Adrenal gland (tissue), 12 donors: Measurements from ENCODE around the gene ISX. TPM values are rescaled to one million over a fixed set of nuclear protein-coding genes. Genes with fewer than 3 reads are reported as not detected.

Experiments used
- DNase-seq, 7 donors: peaks; one replicate each; pipeline ENCODE4 v3.0.0-alpha.2; 2019 to 2020
- H3K27ac ChIP-seq, 5 donors: fragments of 200-600 bp; sonication (generic) in 4 of 5; 1 replicate in 3 of 5; 2 replicates in 2 of 5; pipeline versions ENCODE4 v1.5.1 to v1.8.0; 2016 to 2020; ENCODE audit warnings: mild to moderate bottlenecking in 1 of 5
- H3K27me3 ChIP-seq: fragments of 200-600 bp; 2 replicates; pipeline ENCODE4 v1.8.0; 2021
- H3K36me3 ChIP-seq, 2 donors: fragments of 200-600 bp; replicated peaks in 1 of 2; 1 replicate in 1 of 2; 2 replicates in 1 of 2; pipeline versions ENCODE4 v1.5.1 to v1.8.0; 2018 to 2022
- H3K4me1 ChIP-seq, 2 donors: fragments of 200-600 bp; replicated peaks in 1 of 2; 1 replicate in 1 of 2; 2 replicates in 1 of 2; pipeline versions ENCODE4 v1.5.1 to v1.8.0; 2018 to 2021
- H3K4me3 ChIP-seq, 4 donors: fragments of 200-600 bp; sonication (generic) in 3 of 4; one replicate each; pipeline ENCODE4 v1.5.1; 2016 to 2018
- H3K9me3 ChIP-seq, 3 donors: fragments of 200-600 bp; sonication (generic) in 1 of 3; replicated peaks in 1 of 3; 1 replicate in 2 of 3; 2 replicates in 1 of 3; pipeline versions ENCODE4 v1.5.1 to v1.8.0; 2016 to 2021
- CTCF ChIP-seq, 6 experiments: fragments of 450-650 bp in 4 of 6; fragments of 200-600 bp in 2 of 6; sonication (generic) in 1 of 6; IDR thresholded peaks; 1 replicate in 5 of 6; 2 replicates in 1 of 6; pipeline versions ENCODE4 v1.5.1 to v1.8.0; 2016 to 2021; ENCODE audit warnings: antibody characterized with exemption in 6 of 6, mild to moderate bottlenecking in 2 of 6, moderate library complexity in 1 of 6
- POLR2A ChIP-seq, 2 donors: fragments of 450-650 bp; IDR thresholded peaks; one replicate each; pipeline ENCODE4 v1.6.1; 2017; ENCODE audit warnings: antibody characterized with exemption in 2 of 2, mild to moderate bottlenecking in 2 of 2, moderate library complexity in 1 of 2
- WGBS, 4 donors: extraction: QIAGEN DNeasy Blood & Tissue Kit in 2 of 4; methylation state at CpG; one replicate each; pipeline versions ENCODE4 v1.1.5 to v1.1.7; 2013 to 2017; 5-methylcytosine and 5-hydroxymethylcytosine counted together
- intact Hi-C, 2 donors: fragments of 100-400 bp; cut with DNase I; formaldehyde crosslinking; loops; one replicate each; pipeline versions ENCODE4 v1.14.1 to v1.15.0; 2022 to 2023
- polyA plus RNA-seq, 3 donors: library from polyadenylated mRNA; stranded (reverse); fragments of 200-250 nt in 2 of 3; fragments of 350-450 nt in 1 of 3; fragmentation: Illumina TruSeq in 1 of 3; extraction: RNeasy Lipid Tissue Mini Kit (QIAGEN cat#74804) in 1 of 3; gene quantifications; one replicate each; pipeline ENCODE4 v1.2.3, GENCODE V29; 2013 to 2014
- total RNA-seq, 9 donors: library from RNA; depleted of rRNA in 4 of 9; stranded (reverse); fragments of >200 nt in 4 of 9; fragments of 120-200 nt in 1 of 9; fragmentation: NEBNext Ultra II Directional in 1 of 9; extraction: Animal tissue kit (Norgen Biotek cat#: 25700) in 1 of 9; gene quantifications; one replicate each; pipeline versions ENCODE4 v1.1.0 to v1.2.4, GENCODE V29; 2013 to 2023
- donor health status: healthy with polysubstance abuse.
- donor health status: Bipolar disorder and iron deficiency.
- donor health status: DM: yes; HTN: yes; CAD: no.
- donor health status: DM: no; HTN: no; CAD: no.
- donor health status: DM: no; HTN: no; CAD: no.
- donor health status: DM: yes; HTN: yes; CAD: no.

ISX gene
- total and polyA plus RNA-seq, 12 donors: 0.08 TPM; not detected in 11

DNA sequence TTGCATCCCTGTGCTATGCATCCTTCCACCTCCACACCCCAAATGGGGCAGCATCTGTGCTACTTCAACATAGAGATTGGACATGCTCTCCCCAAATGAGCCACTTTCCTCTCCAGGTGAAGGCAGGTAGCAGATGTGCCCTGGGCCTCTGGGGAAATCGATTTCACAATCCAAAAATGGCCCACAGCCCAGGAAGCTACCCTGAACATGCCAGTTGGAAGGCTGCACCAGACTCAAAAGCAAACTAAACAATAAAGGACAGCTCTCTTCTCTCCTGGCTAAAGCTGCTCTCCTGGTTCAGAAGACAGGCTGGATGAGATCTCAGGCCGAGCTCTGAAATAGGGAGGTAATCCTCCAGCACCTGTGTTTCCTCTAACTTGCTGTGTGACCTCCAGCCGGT is 19.7 kb downstream of the ISX start:
- no peak for TF ChIP-seq POLR2A (IDR thresholded peaks at IDR 0.05)
- TF ChIP-seq CTCF (IDR thresholded peaks at IDR 0.05): no peak
- 70 to 73% (median 72%) methylated on average over 3 of the region's 3 CpGs for WGBS, 4 donors

GRCh38 chr22:35089139-35089538 is 23.2 kb downstream of the ISX start:
- no peaks in the 10 kb centered on the region for H3K36me3 ChIP-seq
- no peaks in the 10 kb centered on the region for H3K27me3 ChIP-seq
- no peaks in the 10 kb centered on the region for H3K9me3 ChIP-seq
- H3K27ac ChIP-seq: no peak overlapping the region
- intact Hi-C loops: no loop called here
- H3K4me3 ChIP-seq: no peak overlapping the region
- no peak for DNase-seq
- 85 to 97% (median 94%) methylated on average over 1 of the region's 1 CpG for WGBS, 4 donors
- H3K4me1 ChIP-seq: no peaks in the 10 kb centered on the region
- TF ChIP-seq POLR2A (IDR thresholded peaks at IDR 0.05) (no peak), CTCF (IDR thresholded peaks at IDR 0.05) (no peak)

More for the DNA sequence above, 19.7 kb downstream of the ISX start:
- peaks cover 6% of the 10 kb centered on the region for H3K27me3 ChIP-seq
- intact Hi-C loops: no loop called here
- H3K4me3 ChIP-seq: no peak overlapping the region
- H3K9me3 ChIP-seq: no peaks in the 10 kb centered on the region
- H3K27ac ChIP-seq: no peak overlapping the region
- no peaks in the 10 kb centered on the region for H3K4me1 ChIP-seq
- DNase-seq: no peak
- no peaks in the 10 kb centered on the region for H3K36me3 ChIP-seq

- no peak for DNase-seq
- no peak overlapping the region for H3K4me3 ChIP-seq
- intact Hi-C loops: no loop called here
- peaks cover 2% of the 10 kb centered on the region for H3K27me3 ChIP-seq
- no peaks in the 10 kb centered on the region for H3K9me3 ChIP-seq
- TF ChIP-seq POLR2A (IDR thresholded peaks at IDR 0.05) (no peak), CTCF (IDR thresholded peaks at IDR 0.05) (no peak)
- H3K27ac ChIP-seq: no peak overlapping the region
- 12 to 43% (median 33%) methylated on average over 1 of the region's 1 CpG for WGBS, 4 donors
- H3K4me1 ChIP-seq: no peaks in the 10 kb centered on the region
- no peaks in the 10 kb centered on the region for H3K36me3 ChIP-seq
Measured at GRCh38 chr22:35092406-35092805, 26.4 kb downstream of the ISX start.

- Histone ChIP-seq H3K9me3 (no peaks in the 10 kb centered on the region), H3K27ac (no peak overlapping the region), H3K36me3 (no peaks in the 10 kb centered on the region), H3K27me3 (peaks cover 5% of the 10 kb centered on the region), H3K4me1 (no peaks in the 10 kb centered on the region), H3K4me3 (no peak overlapping the region)
- intact Hi-C loops: no loop called here
- DNase-seq: no peak
- 60 to 71% (median 64%) methylated on average over 3 of the region's 3 CpGs for WGBS, 4 donors
- TF ChIP-seq CTCF (IDR thresholded peaks at IDR 0.05) (no peak), POLR2A (IDR thresholded peaks at IDR 0.05) (no peak)
Measured at GRCh38 chr22:35098921-35099320, 33.0 kb downstream of the ISX start.
